ENCODE data around the gene MEGF9.
A peak's percentile ranks its signal among the peaks of the same experiment; 100 is the strongest.

MEGF9 gene

DNA sequence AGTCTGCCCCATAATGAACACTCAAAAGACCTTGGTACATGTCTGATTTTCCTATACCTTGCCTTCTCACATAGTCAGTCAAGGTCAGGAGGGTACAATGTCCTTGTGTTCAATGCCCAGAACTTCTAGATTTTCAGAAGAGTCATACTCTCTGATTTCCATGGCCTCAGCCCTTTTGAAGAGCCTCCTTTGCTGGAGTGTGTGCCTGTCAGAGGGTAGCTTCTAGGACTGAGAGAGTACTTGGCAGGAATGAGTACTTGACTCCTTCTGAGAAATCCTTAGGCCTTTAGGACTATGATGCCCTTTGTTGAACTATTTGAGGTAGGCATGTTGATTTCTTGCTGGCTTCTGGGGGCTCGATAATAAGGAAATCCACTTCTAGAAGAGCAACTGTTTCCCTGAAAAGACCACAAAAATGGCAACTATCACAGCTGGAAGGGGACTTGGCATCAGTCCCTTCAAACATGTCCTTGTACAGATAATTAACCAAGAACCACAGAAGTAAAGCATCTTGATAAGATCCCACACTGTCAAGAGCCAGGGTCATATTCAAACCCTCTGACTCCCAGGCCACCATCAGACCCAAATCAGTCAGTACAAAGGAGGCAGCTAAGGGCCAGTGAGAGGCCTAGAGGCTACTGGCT is 10.6 kb upstream of the MEGF9 start:
- TF ChIP-seq, protein P1, sequence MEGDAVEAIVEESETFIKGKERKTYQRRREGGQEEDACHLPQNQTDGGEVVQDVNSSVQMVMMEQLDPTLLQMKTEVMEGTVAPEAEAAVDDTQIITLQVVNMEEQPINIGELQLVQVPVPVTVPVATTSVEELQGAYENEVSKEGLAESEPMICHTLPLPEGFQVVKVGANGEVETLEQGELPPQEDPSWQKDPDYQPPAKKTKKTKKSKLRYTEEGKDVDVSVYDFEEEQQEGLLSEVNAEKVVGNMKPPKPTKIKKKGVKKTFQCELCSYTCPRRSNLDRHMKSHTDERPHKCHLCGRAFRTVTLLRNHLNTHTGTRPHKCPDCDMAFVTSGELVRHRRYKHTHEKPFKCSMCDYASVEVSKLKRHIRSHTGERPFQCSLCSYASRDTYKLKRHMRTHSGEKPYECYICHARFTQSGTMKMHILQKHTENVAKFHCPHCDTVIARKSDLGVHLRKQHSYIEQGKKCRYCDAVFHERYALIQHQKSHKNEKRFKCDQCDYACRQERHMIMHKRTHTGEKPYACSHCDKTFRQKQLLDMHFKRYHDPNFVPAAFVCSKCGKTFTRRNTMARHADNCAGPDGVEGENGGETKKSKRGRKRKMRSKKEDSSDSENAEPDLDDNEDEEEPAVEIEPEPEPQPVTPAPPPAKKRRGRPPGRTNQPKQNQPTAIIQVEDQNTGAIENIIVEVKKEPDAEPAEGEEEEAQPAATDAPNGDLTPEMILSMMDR (IDR thresholded peaks at IDR 0.05; ENCODE audit: low read depth, low read length), result no peak
- in situ Hi-C loops (cut with HindIII; ENCODE audit: low sequenced_read_pairs), result no loop called here
- no peak overlapping the region for H3K4me3 ChIP-seq (ENCODE audit: low read depth, low read length)
- no peak for DNase-seq (ENCODE audit: low read depth, low spot score)

- no peak overlapping the region for H3K4me3 ChIP-seq (ENCODE audit: low read depth, low read length)
- in situ Hi-C loops (cut with HindIII; ENCODE audit: low sequenced_read_pairs), result no loop called here
- TF ChIP-seq, protein P1 (IDR thresholded peaks at IDR 0.05; ENCODE audit: low read depth, low read length), result no peak
- peak; percentile 72 for DNase-seq (ENCODE audit: low read depth, low spot score)
Observed at GRCh38 chr9:120723565-120723964, 9.3 kb upstream of the MEGF9 start.

DNA sequence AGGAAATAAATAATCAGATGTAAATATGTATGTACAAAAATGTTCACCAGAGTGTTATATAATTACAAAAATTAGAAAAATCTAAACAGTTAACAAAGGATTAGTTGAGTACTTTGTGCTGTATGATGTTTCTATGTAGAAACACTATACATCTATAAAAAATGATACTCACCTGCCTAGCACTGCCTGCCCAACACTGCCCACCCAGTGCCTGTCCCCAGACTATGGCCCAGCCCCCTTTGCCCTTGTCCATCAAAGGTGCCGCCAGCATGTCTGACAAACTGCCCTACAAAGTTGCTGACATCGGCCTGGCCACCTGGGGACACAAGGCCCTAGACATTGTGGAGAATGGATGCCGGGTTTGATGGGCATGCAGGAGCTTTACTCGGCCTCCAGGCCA is 6.1 kb upstream of the MEGF9 start:
- no peak for DNase-seq (ENCODE audit: low read depth, low spot score)
- TF ChIP-seq, protein P1 (IDR thresholded peaks at IDR 0.05; ENCODE audit: low read depth, low read length), result no peak
- in situ Hi-C loops (cut with HindIII; ENCODE audit: low sequenced_read_pairs), result no loop called here
- no peak overlapping the region for H3K4me3 ChIP-seq (ENCODE audit: low read depth, low read length)

GRCh38 chr9:120718316-120718715 is 4.0 kb upstream of the MEGF9 start:
- TF ChIP-seq, protein P1 (IDR thresholded peaks at IDR 0.05; ENCODE audit: low read depth, low read length), result no peak
- in situ Hi-C loops (cut with HindIII; ENCODE audit: low sequenced_read_pairs), result no loop called here
- no peak for DNase-seq (ENCODE audit: low read depth, low spot score)
- H3K4me3 ChIP-seq (ENCODE audit: low read depth, low read length), result no peak overlapping the region

- TF ChIP-seq, protein P1 (IDR thresholded peaks at IDR 0.05; ENCODE audit: low read depth, low read length), result no peak
- H3K4me3 ChIP-seq (ENCODE audit: low read depth, low read length), result no peak overlapping the region
- no peak for DNase-seq (ENCODE audit: low read depth, low spot score)
- in situ Hi-C loops (cut with HindIII; ENCODE audit: low sequenced_read_pairs), result no loop called here
Observed at GRCh38 chr9:120717176-120717575, 2.9 kb upstream of the MEGF9 start.

DNA sequence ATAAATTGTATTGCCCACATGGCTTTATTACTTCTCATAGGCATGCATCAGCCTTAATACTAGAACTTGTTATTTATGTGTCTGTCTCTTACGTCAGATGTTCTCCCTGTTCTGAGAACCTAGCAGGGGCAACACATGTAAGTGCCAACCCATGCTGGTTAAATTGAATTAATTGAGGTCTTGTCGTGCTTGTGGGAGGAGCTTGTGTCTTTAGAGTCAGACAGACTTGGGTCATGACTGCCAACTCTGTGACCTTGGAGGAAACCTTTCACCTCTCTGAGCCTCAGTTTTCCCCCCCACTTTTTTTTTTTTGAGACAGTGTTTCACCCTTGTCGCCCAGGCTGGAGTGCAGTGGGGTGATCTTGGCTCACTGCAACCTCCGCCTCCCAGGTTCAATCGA is 2.2 kb upstream of the MEGF9 start:
- in situ Hi-C loops (cut with HindIII; ENCODE audit: low sequenced_read_pairs), result no loop called here
- no peak overlapping the region for H3K4me3 ChIP-seq (ENCODE audit: low read depth, low read length)
- no peak for DNase-seq (ENCODE audit: low read depth, low spot score)
- TF ChIP-seq, protein P1 (IDR thresholded peaks at IDR 0.05; ENCODE audit: low read depth, low read length), result no peak
